Mesodermal cell (in vitro differentiated cells): ENCODE measurements around the gene GBE1.

Experiments
- H3K27ac ChIP-seq: 2 replicates; pipeline ENCODE4 v1.7.0; 2013; ENCODE audit warnings: mild to moderate bottlenecking, low read depth, low read length, moderate library complexity; ENCODE audit not compliant: severe bottlenecking
- H3K36me3 ChIP-seq: 2 replicates; pipeline ENCODE4 v1.7.1; 2013; ENCODE audit warnings: mild to moderate bottlenecking, low read length, moderate library complexity; ENCODE audit not compliant: control insufficient read depth, insufficient read depth
- H3K4me1 ChIP-seq: one replicate; pipeline ENCODE4 v1.7.1; 2013; ENCODE audit warnings: mild to moderate bottlenecking, low read length; ENCODE audit not compliant: insufficient read depth, control insufficient read depth, poor library complexity, severe bottlenecking
- H3K4me3 ChIP-seq: 2 replicates; pipeline ENCODE4 v1.7.0; 2013; ENCODE audit warnings: low read length, control low read depth, mild to moderate bottlenecking; ENCODE audit not compliant: insufficient read depth, poor library complexity, severe bottlenecking; ENCODE audit errors: extremely low read depth
- H3K9me3 ChIP-seq: 2 replicates; pipeline ENCODE4 v1.7.1; 2013; ENCODE audit warnings: mild to moderate bottlenecking, low read length, moderate library complexity; ENCODE audit not compliant: control insufficient read depth
- WGBS, 2 experiments: methylation state at CpG; one replicate each; pipeline ENCODE4 v1.1.5; 2013; ENCODE audit warnings: missing lambda C conversion rate in 2 of 2; ENCODE audit not compliant: insufficient coverage in 2 of 2; 5-methylcytosine and 5-hydroxymethylcytosine counted together

GBE1 gene

GRCh38 chr3:81666502-81667121 is 94.8 kb downstream of the GBE1 start:
- Histone ChIP-seq H3K36me3 (peaks cover 3% of the 10 kb centered on the region), H3K9me3 (no peaks in the 10 kb centered on the region), H3K4me1 (no peaks in the 10 kb centered on the region), H3K4me3 (no peak overlapping the region), H3K27ac (no peak overlapping the region)

- no peaks in the 10 kb centered on the region for H3K36me3 ChIP-seq
- H3K4me3 ChIP-seq: no peak overlapping the region
- H3K9me3 ChIP-seq: no peaks in the 10 kb centered on the region
- H3K27ac ChIP-seq: no peak overlapping the region
- 97 to 99% methylated on average over 7 to 10 of the region's 10 CpGs for WGBS, 2 experiments
- no peaks in the 10 kb centered on the region for H3K4me1 ChIP-seq
Measured at GRCh38 chr3:81663114-81663513, 98.3 kb downstream of the GBE1 start.

GRCh38 chr3:81660036-81660435 is 101.4 kb downstream of the GBE1 start:
- no CpG with 5 or more reads among the region's 1 CpG for WGBS, 2 experiments
- Histone ChIP-seq H3K4me3 (no peak overlapping the region), H3K27ac (no peak overlapping the region)

GRCh38 chr3:81658322-81658997 is 103.0 kb downstream of the GBE1 start:
- no CpG with 5 or more reads among the region's 3 CpGs for WGBS, 2 experiments
- H3K27ac ChIP-seq: no peak overlapping the region
- H3K36me3 ChIP-seq: no peaks in the 10 kb centered on the region
- H3K4me1 ChIP-seq: no peaks in the 10 kb centered on the region
- no peak overlapping the region for H3K4me3 ChIP-seq
- H3K9me3 ChIP-seq: no peaks in the 10 kb centered on the region

More at GRCh38 chr3:81660036-81660435, 101.4 kb downstream of the GBE1 start:
- H3K9me3 ChIP-seq: no peaks in the 10 kb centered on the region
- H3K4me1 ChIP-seq: no peaks in the 10 kb centered on the region
- H3K36me3 ChIP-seq: no peaks in the 10 kb centered on the region

- H3K9me3 ChIP-seq: no peaks in the 10 kb centered on the region
- H3K4me3 ChIP-seq: no peak overlapping the region
- no peaks in the 10 kb centered on the region for H3K36me3 ChIP-seq
- no peaks in the 10 kb centered on the region for H3K4me1 ChIP-seq
- no peak overlapping the region for H3K27ac ChIP-seq
- no CpG with 5 or more reads among the region's 4 CpGs for WGBS, 2 experiments
Measured at GRCh38 chr3:81651139-81651538, 110.3 kb downstream of the GBE1 start.

GRCh38 chr3:81650187-81650586 is 111.3 kb downstream of the GBE1 start:
- no peaks in the 10 kb centered on the region for H3K4me1 ChIP-seq

GRCh38 chr3:81645248-81645647 is 116.2 kb downstream of the GBE1 start:
- 83 to 100% methylated on average over 1 of the region's 1 CpG for WGBS, 2 experiments
- H3K27ac ChIP-seq: no peak overlapping the region

More at GRCh38 chr3:81650187-81650586, 111.3 kb downstream of the GBE1 start:
- Histone ChIP-seq H3K27ac (no peak overlapping the region), H3K9me3 (no peaks in the 10 kb centered on the region), H3K4me3 (no peak overlapping the region), H3K36me3 (peaks cover 3% of the 10 kb centered on the region)
- WGBS, 2 experiments: 100% methylated on average over 1 of the region's 3 CpGs; no CpG with 5 or more reads in 1 of the 2 experiments

GRCh38 chr3:81643721-81644120 is 117.7 kb downstream of the GBE1 start:
- no peak overlapping the region for H3K27ac ChIP-seq
- WGBS, 2 experiments: 62 to 74% methylated on average over 1 to 2 of the region's 2 CpGs
- no peaks in the 10 kb centered on the region for H3K9me3 ChIP-seq
- H3K4me3 ChIP-seq: no peak overlapping the region
- H3K36me3 ChIP-seq: peaks cover 8% of the 10 kb centered on the region
- no peaks in the 10 kb centered on the region for H3K4me1 ChIP-seq

More at GRCh38 chr3:81645248-81645647, 116.2 kb downstream of the GBE1 start:
- Histone ChIP-seq H3K36me3 (peaks cover 8% of the 10 kb centered on the region), H3K4me3 (no peak overlapping the region), H3K9me3 (no peaks in the 10 kb centered on the region), H3K4me1 (no peaks in the 10 kb centered on the region)

GRCh38 chr3:81638480-81638879 is 123.0 kb downstream of the GBE1 start:
- H3K9me3 ChIP-seq: no peaks in the 10 kb centered on the region

GRCh38 chr3:81632659-81633058 is 128.8 kb downstream of the GBE1 start:
- Histone ChIP-seq H3K36me3 (peaks cover 3% of the 10 kb centered on the region), H3K27ac (no peak overlapping the region), H3K4me3 (no peak overlapping the region), H3K4me1 (no peaks in the 10 kb centered on the region), H3K9me3 (no peaks in the 10 kb centered on the region)
- WGBS, 2 experiments: 100% methylated on average over 2 of the region's 2 CpGs

More at GRCh38 chr3:81638480-81638879, 123.0 kb downstream of the GBE1 start:
- Histone ChIP-seq H3K4me1 (no peaks in the 10 kb centered on the region), H3K36me3 (peaks cover 8% of the 10 kb centered on the region), H3K4me3 (no peak overlapping the region), H3K27ac (no peak overlapping the region)

- no peak overlapping the region for H3K27ac ChIP-seq
- no peaks in the 10 kb centered on the region for H3K9me3 ChIP-seq
- 100% methylated on average over 1 of the region's 2 CpGs; no CpG with 5 or more reads in 1 of the 2 experiments for WGBS, 2 experiments
- H3K36me3 ChIP-seq: no peaks in the 10 kb centered on the region
- H3K4me3 ChIP-seq: no peak overlapping the region
- peaks cover 17% of the 10 kb centered on the region for H3K4me1 ChIP-seq
Measured at GRCh38 chr3:81624756-81625155, 136.7 kb downstream of the GBE1 start.
